ENCODE measurements around the gene MTG1.
"Not testable (repeated sequence)": the region's sequence is repeated elsewhere in the genome, so short reads cannot be mapped to it uniquely, and the experiment has no call there.

Gene MTG1

GRCh38 chr10:133411523-133412380 lies 17.8 kb downstream of the MTG1 start:
- Histone ChIP-seq H3K4me3 (ENCODE audit: low read length) (no peak overlapping the region), H3K9ac (ENCODE audit: low read length) (no peak overlapping the region), H3K4me1 (ENCODE audit: control insufficient read depth, low read depth, low read length) (no peaks in the 10 kb centered on the region), H3K9me3 (ENCODE audit: control insufficient read depth, low read depth, low read length) (peaks cover 10% of the 10 kb centered on the region), H3K27me3 (ENCODE audit: control insufficient read depth, insufficient read depth, low read length) (no peaks in the 10 kb centered on the region), H3K27ac (ENCODE audit: low read length) (no peak overlapping the region), H3K36me3 (ENCODE audit: control insufficient read depth, low read depth, low read length) (peaks cover 39% of the 10 kb centered on the region)

- H3K27me3 ChIP-seq (ENCODE audit: control insufficient read depth, insufficient read depth, low read length), result no peaks in the 10 kb centered on the region
- no peaks in the 10 kb centered on the region for H3K4me1 ChIP-seq (ENCODE audit: control insufficient read depth, low read depth, low read length)
- H3K4me3 ChIP-seq (ENCODE audit: low read length), result no peak overlapping the region
- H3K36me3 ChIP-seq (ENCODE audit: control insufficient read depth, low read depth, low read length), result peaks cover 39% of the 10 kb centered on the region
- no peak overlapping the region for H3K9ac ChIP-seq (ENCODE audit: low read length)
- peaks cover 10% of the 10 kb centered on the region for H3K9me3 ChIP-seq (ENCODE audit: control insufficient read depth, low read depth, low read length)
- H3K27ac ChIP-seq (ENCODE audit: low read length), result no peak overlapping the region
These were observed 18.4 kb downstream of the MTG1 start for GRCh38 chr10:133412381-133412711.

GRCh38 chr10:133414401-133414800 lies 20.4 kb downstream of the MTG1 start:
- H3K4me1 ChIP-seq (ENCODE audit: control insufficient read depth, low read depth, low read length); H3K4me3 ChIP-seq (ENCODE audit: low read length); H3K27me3 ChIP-seq (ENCODE audit: control insufficient read depth, insufficient read depth, low read length); H3K27ac ChIP-seq (ENCODE audit: low read length); H3K9ac ChIP-seq (ENCODE audit: low read length): not testable (repeated sequence)
- Histone ChIP-seq H3K9me3 (ENCODE audit: control insufficient read depth, low read depth, low read length) (peaks cover 10% of the 10 kb centered on the region), H3K36me3 (ENCODE audit: control insufficient read depth, low read depth, low read length) (peaks cover 29% of the 10 kb centered on the region)

GRCh38 chr10:133415752-133416151 lies 21.8 kb downstream of the MTG1 start:
- H3K36me3 ChIP-seq (ENCODE audit: control insufficient read depth, low read depth, low read length), result peaks cover 29% of the 10 kb centered on the region
- H3K27me3 ChIP-seq (ENCODE audit: control insufficient read depth, insufficient read depth, low read length), result no peaks in the 10 kb centered on the region
- H3K4me3 ChIP-seq (ENCODE audit: low read length), result no peak overlapping the region
- H3K4me1 ChIP-seq (ENCODE audit: control insufficient read depth, low read depth, low read length), result no peaks in the 10 kb centered on the region
- no peak overlapping the region for H3K9ac ChIP-seq (ENCODE audit: low read length)
- peaks cover 10% of the 10 kb centered on the region for H3K9me3 ChIP-seq (ENCODE audit: control insufficient read depth, low read depth, low read length)
- no peak overlapping the region for H3K27ac ChIP-seq (ENCODE audit: low read length)

- no peaks in the 10 kb centered on the region for H3K9me3 ChIP-seq (ENCODE audit: control insufficient read depth, low read depth, low read length)
- H3K4me1 ChIP-seq (ENCODE audit: control insufficient read depth, low read depth, low read length), result no peaks in the 10 kb centered on the region
- peaks cover 11% of the 10 kb centered on the region for H3K27me3 ChIP-seq (ENCODE audit: control insufficient read depth, insufficient read depth, low read length)
- H3K36me3 ChIP-seq (ENCODE audit: control insufficient read depth, low read depth, low read length), result peaks cover 16% of the 10 kb centered on the region
- H3K9ac ChIP-seq (ENCODE audit: low read length), result no peak overlapping the region
- no peak overlapping the region for H3K4me3 ChIP-seq (ENCODE audit: low read length)
- no peak overlapping the region for H3K27ac ChIP-seq (ENCODE audit: low read length)
These were observed 24.5 kb downstream of the MTG1 start for GRCh38 chr10:133418289-133418993.

GRCh38 chr10:133419211-133419950 lies 25.4 kb downstream of the MTG1 start:
- Histone ChIP-seq H3K27me3 (ENCODE audit: control insufficient read depth, insufficient read depth, low read length) (peaks cover 11% of the 10 kb centered on the region), H3K9me3 (ENCODE audit: control insufficient read depth, low read depth, low read length) (no peaks in the 10 kb centered on the region), H3K27ac (ENCODE audit: low read length) (no peak overlapping the region), H3K9ac (ENCODE audit: low read length) (no peak overlapping the region), H3K4me3 (ENCODE audit: low read length) (no peak overlapping the region), H3K36me3 (ENCODE audit: control insufficient read depth, low read depth, low read length) (peaks cover 16% of the 10 kb centered on the region), H3K4me1 (ENCODE audit: control insufficient read depth, low read depth, low read length) (no peaks in the 10 kb centered on the region)

- no peaks in the 10 kb centered on the region for H3K4me1 ChIP-seq (ENCODE audit: control insufficient read depth, low read depth, low read length)
- H3K27ac ChIP-seq (ENCODE audit: low read length), result no peak overlapping the region
- peaks cover 13% of the 10 kb centered on the region for H3K27me3 ChIP-seq (ENCODE audit: control insufficient read depth, insufficient read depth, low read length)
- H3K4me3 ChIP-seq (ENCODE audit: low read length), result no peak overlapping the region
- peaks cover 16% of the 10 kb centered on the region for H3K36me3 ChIP-seq (ENCODE audit: control insufficient read depth, low read depth, low read length)
- no peak overlapping the region for H3K9ac ChIP-seq (ENCODE audit: low read length)
- H3K9me3 ChIP-seq (ENCODE audit: control insufficient read depth, low read depth, low read length), result no peaks in the 10 kb centered on the region
These were observed 26.1 kb downstream of the MTG1 start for GRCh38 chr10:133420028-133420427.

- no peak overlapping the region for H3K27ac ChIP-seq (ENCODE audit: low read length)
- peaks cover 16% of the 10 kb centered on the region for H3K27me3 ChIP-seq (ENCODE audit: control insufficient read depth, insufficient read depth, low read length)
- H3K9ac ChIP-seq (ENCODE audit: low read length), result no peak overlapping the region
- peaks cover 13% of the 10 kb centered on the region for H3K36me3 ChIP-seq (ENCODE audit: control insufficient read depth, low read depth, low read length)
- H3K4me1 ChIP-seq (ENCODE audit: control insufficient read depth, low read depth, low read length), result no peaks in the 10 kb centered on the region
- H3K9me3 ChIP-seq (ENCODE audit: control insufficient read depth, low read depth, low read length), result no peaks in the 10 kb centered on the region
- H3K4me3 ChIP-seq (ENCODE audit: low read length), result no peak overlapping the region
These were observed 26.6 kb downstream of the MTG1 start for GRCh38 chr10:133420579-133420978.

GRCh38 chr10:133421336-133422222 lies 27.6 kb downstream of the MTG1 start:
- no peaks in the 10 kb centered on the region for H3K4me1 ChIP-seq (ENCODE audit: control insufficient read depth, low read depth, low read length)
- H3K27me3 ChIP-seq (ENCODE audit: control insufficient read depth, insufficient read depth, low read length), result peaks cover 16% of the 10 kb centered on the region
- no peak overlapping the region for H3K27ac ChIP-seq (ENCODE audit: low read length)
- no peak overlapping the region for H3K4me3 ChIP-seq (ENCODE audit: low read length)
- H3K36me3 ChIP-seq (ENCODE audit: control insufficient read depth, low read depth, low read length), result peaks cover 10% of the 10 kb centered on the region
- no peak overlapping the region for H3K9ac ChIP-seq (ENCODE audit: low read length)
- no peaks in the 10 kb centered on the region for H3K9me3 ChIP-seq (ENCODE audit: control insufficient read depth, low read depth, low read length)

GRCh38 chr10:133422223-133422806 lies 28.4 kb downstream of the MTG1 start:
- H3K9me3 ChIP-seq (ENCODE audit: control insufficient read depth, low read depth, low read length), result no peaks in the 10 kb centered on the region
- H3K4me3 ChIP-seq (ENCODE audit: low read length), result no peak overlapping the region
- peaks cover 16% of the 10 kb centered on the region for H3K27me3 ChIP-seq (ENCODE audit: control insufficient read depth, insufficient read depth, low read length)
- peaks cover 10% of the 10 kb centered on the region for H3K36me3 ChIP-seq (ENCODE audit: control insufficient read depth, low read depth, low read length)
- H3K9ac ChIP-seq (ENCODE audit: low read length), result no peak overlapping the region
- no peak overlapping the region for H3K27ac ChIP-seq (ENCODE audit: low read length)
- no peaks in the 10 kb centered on the region for H3K4me1 ChIP-seq (ENCODE audit: control insufficient read depth, low read depth, low read length)

All from iPS-18a (cell line).